ENCODE measurements around the gene ATP2B3. TPM values are rescaled to one million over a fixed set of nuclear protein-coding genes. Genes with fewer than 3 reads are reported as not detected.

Gene ATP2B3
- total RNA-seq, 1 donor from 2014 or later, result not detected

DNA sequence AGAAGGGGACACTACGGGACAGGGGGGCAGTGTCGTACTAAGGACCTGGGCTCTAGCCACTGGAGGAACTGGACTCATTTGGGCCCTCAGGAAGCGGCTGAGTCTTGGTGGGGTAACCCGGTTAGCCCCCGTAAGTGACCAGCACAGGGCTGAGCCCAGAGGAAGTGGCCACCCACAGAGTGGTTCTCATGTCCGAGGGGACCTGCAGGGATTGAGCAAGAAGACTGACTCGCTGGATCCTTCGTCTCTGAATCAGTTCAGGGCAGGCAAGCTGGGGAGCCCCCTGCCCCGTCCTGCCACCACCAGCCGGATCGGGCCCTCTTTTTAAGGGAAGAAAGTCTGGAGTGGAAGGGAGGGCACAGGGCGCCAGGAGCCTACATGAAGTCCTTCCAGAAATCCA, 23.4 kb upstream of the ATP2B3 start:
- Mint-ChIP-seq H3K4me1 (no peaks in the 10 kb centered on the region), H3K4me3 (no peak overlapping the region), H3K36me3 (ENCODE audit: low read depth) (no peaks in the 10 kb centered on the region), H3K27me3 (peaks cover 3% of the 10 kb centered on the region), H3K27ac (no peak overlapping the region), H3K9me3 (no peaks in the 10 kb centered on the region)
- intact Hi-C loops (cut with micrococcal nuclease), result no loop called here
- no peak for DNase-seq

DNA sequence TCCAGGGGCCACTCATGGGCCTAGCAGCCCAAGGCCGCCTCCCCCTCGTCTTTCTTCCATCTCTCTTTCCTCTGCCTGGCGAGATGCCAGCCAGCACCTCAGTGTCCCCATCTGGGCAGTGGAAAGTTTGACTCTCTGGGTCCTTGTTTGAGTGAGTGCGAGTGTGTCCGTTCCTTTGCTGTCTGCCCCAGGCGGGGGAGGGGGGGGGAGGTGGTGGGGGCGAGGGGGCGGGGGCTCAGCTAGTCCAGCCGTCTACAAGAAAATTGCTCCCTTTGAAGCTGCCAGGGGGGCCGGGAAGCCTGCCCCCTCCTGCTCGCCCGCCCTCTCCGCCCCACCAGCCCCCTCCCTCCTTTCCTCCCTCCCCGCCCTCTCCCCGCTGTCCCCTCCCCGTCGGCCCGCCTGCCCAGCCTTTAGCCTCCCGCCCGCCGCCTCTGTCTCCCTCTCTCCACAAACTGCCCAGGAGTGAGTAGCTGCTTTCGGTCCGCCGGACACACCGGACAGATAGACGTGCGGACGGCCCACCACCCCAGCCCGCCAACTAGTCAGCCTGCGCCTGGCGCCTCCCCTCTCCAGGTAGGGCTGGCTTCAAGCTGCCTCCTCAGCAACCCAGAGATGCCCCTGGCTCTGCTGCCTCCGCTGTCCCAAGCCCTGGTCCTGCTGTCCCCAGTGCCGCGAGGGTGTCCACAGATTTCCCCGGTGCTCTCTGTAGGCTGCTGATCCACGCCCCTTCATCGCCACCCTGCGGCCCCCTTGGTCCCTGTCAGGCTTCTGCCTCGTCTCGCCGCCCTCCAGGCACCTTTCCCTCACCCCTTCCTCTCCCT, 22.7 kb upstream of the ATP2B3 start, which contains the start of gene BGN:
Gene BGN, plus strand, starts transcription at position 440 of the 821 bp plus-strand sequence. CDS start 9,652 bp downstream, outside the sequence.
- H3K27me3 Mint-ChIP-seq, result peaks cover 3% of the 10 kb centered on the region
- no peaks in the 10 kb centered on the region for H3K36me3 Mint-ChIP-seq (ENCODE audit: low read depth)
- H3K4me3 Mint-ChIP-seq, result no peak within 1 kb of the TSS
- intact Hi-C loops (cut with micrococcal nuclease), result no loop called here
- DNase-seq, result no peak
- H3K4me1 Mint-ChIP-seq, result no peaks in the 10 kb centered on the region
- no peaks in the 10 kb centered on the region for H3K9me3 Mint-ChIP-seq
- H3K27ac Mint-ChIP-seq, result no peak within 1 kb of the TSS

DNA sequence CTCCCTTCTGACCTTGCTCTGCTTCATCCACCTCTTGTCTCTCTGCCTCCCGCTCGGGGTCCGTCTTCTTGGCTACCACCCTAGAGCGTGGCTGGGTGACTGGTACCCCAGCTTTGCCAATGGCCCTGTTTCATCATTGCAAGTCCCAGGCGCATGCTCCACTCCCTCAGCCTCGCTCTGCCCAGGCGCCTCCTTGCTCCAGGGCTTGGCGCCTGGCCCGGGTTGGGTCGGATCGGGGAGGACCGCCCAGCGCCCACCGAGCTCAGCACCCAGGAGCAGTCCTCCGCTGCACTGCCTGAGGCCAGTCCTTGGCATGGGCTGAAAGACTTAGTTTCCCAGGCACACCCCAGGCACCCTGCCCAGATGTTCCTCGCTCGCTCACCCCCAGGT, 22.1 kb upstream of the ATP2B3 start:
- DNase-seq, result no peak
- H3K4me1 Mint-ChIP-seq, result no peaks in the 10 kb centered on the region
- peaks cover 3% of the 10 kb centered on the region for H3K27me3 Mint-ChIP-seq
- H3K27ac Mint-ChIP-seq, result no peak overlapping the region
- intact Hi-C loops (cut with micrococcal nuclease), result no loop called here
- no peaks in the 10 kb centered on the region for H3K9me3 Mint-ChIP-seq
- no peaks in the 10 kb centered on the region for H3K36me3 Mint-ChIP-seq (ENCODE audit: low read depth)
- H3K4me3 Mint-ChIP-seq, result no peak overlapping the region

DNA sequence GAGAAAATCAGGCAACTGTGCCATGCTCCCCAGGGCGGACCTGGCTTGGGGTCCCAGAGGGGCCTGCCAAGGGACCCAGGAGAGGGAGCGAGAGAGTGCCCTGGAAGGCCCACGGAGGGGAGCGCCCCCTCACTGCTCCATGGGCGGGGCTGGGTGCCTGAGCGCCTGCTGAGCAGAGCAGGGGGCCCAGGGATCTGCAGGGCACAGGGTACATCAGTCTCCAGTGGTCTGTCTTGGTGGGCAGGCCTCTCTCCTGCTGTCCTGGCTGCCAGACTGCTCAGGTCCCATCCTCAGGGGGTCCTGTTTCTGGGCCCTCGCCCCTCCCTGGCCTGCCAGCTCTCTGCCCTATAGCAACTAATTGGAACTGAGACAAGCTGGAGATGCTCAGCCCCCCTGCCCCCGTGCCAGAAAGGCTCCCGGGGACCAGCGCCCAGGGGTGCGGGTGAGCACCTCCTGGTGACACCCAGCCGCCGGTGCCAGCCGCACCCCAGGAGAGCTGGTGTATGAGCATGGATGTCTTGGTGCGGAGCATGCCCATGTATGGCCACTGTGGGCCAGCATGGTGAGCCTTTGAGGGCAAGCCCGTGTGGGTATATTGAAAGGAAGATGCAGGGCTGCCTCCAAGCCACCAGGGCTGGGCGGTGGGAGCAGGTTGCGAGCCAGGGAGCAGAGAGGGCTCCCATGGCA, 21.4 kb upstream of the ATP2B3 start:
- H3K4me3 Mint-ChIP-seq, result no peak overlapping the region
- intact Hi-C loops (cut with micrococcal nuclease), result no loop called here
- H3K27ac Mint-ChIP-seq, result no peak overlapping the region
- no peaks in the 10 kb centered on the region for H3K4me1 Mint-ChIP-seq
- no peaks in the 10 kb centered on the region for H3K36me3 Mint-ChIP-seq (ENCODE audit: low read depth)
- H3K9me3 Mint-ChIP-seq, result no peaks in the 10 kb centered on the region
- H3K27me3 Mint-ChIP-seq, result peaks cover 3% of the 10 kb centered on the region
- no peak for DNase-seq

DNA sequence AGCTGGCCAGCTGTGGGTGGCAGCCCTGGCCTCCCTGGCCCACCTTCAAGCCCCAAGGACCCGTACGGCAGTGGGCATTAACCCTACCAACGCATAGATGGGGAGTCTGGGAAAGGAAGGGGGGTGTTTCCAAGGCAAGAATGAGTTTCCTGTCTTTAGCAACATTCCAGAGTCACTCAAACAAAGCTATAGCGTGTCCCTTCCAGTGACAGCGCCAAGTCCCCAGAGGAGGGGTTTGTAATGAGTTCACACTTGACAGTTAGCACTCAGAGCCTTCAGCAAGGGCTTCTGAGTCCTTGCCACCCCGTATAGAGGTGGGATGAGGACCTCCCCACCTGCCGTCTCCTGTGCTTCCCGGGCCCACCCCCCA, 20.9 kb upstream of the ATP2B3 start:
- H3K4me1 Mint-ChIP-seq, result no peaks in the 10 kb centered on the region
- H3K9me3 Mint-ChIP-seq, result no peaks in the 10 kb centered on the region
- H3K36me3 Mint-ChIP-seq (ENCODE audit: low read depth), result no peaks in the 10 kb centered on the region
- H3K4me3 Mint-ChIP-seq, result no peak overlapping the region
- intact Hi-C loops (cut with micrococcal nuclease), result no loop called here
- H3K27ac Mint-ChIP-seq, result no peak overlapping the region
- DNase-seq, result no peak
- peaks cover 3% of the 10 kb centered on the region for H3K27me3 Mint-ChIP-seq

DNA sequence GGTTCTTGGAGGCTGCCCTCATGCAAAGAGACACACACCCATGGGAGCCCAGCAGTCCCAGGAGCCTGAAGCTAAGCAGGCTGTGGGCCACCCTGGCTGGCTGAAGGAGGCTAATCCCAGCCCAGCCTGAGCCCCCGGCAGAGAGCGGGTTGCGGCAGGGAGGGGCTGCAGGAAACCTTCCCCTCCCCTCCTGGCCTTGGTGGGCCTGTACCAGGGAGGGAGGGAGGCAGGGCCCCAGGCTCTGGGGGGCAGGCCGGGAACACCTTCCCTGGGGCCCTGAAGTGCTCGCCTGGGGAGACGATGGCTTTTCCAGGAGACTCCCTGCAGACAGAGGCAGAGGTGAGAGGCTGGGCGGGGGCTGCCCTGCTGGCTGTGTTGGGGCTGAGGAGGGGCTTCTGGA, 19.0 kb upstream of the ATP2B3 start:
- Mint-ChIP-seq H3K27ac (no peak overlapping the region), H3K27me3 (peaks cover 3% of the 10 kb centered on the region), H3K4me3 (no peak overlapping the region), H3K9me3 (no peaks in the 10 kb centered on the region), H3K36me3 (ENCODE audit: low read depth) (no peaks in the 10 kb centered on the region), H3K4me1 (no peaks in the 10 kb centered on the region)
- no peak for DNase-seq
- intact Hi-C loops (cut with micrococcal nuclease), result no loop called here

DNA sequence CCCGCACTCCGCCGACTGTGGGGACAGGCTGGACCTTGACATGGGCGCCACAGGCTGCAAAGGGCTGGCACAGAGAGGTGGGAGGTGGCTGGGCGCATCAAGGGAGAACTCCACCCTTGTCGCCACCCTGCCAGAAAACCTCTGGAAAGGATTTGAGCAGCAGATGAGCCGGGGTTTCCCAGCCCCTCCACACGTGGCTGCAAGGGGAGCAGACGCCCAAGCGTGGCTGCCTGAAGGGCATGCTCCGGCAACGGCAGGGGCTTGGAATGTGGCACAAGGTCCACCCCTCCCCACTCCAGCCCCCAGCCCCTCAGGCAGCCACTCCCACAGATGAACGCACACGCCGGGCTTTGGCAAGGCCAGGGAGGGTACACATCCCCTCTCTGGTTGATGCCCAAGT, 18.1 kb upstream of the ATP2B3 start:
- Mint-ChIP-seq H3K4me3 (no peak overlapping the region), H3K36me3 (ENCODE audit: low read depth) (no peaks in the 10 kb centered on the region), H3K27me3 (peaks cover 2% of the 10 kb centered on the region), H3K27ac (no peak overlapping the region), H3K4me1 (no peaks in the 10 kb centered on the region), H3K9me3 (no peaks in the 10 kb centered on the region)
- intact Hi-C loops (cut with micrococcal nuclease), result no loop called here
- DNase-seq, result no peak

DNA sequence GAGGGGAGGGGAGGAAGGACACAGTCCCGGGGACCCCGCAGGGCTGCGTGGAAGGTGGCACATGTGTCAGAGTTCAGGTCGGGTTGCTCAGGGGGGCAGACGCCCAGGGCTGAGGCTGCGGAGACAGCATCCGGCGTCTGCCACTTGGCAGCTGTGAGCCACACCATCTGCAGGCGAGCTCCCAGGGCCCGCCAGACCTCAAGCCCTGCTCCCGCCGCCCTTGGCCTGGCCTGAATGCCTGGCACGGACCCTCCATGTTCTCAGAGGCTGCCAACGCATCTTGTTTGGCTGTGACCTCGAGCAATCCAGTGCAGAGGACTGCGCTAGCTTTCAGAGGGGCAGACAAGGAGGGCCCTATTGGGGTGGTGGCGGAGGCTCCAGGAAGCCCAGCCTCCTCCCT, 17.6 kb upstream of the ATP2B3 start:
- Mint-ChIP-seq H3K27me3 (peaks cover 2% of the 10 kb centered on the region), H3K27ac (no peak overlapping the region), H3K9me3 (no peaks in the 10 kb centered on the region), H3K4me3 (no peak overlapping the region), H3K36me3 (ENCODE audit: low read depth) (no peaks in the 10 kb centered on the region), H3K4me1 (no peaks in the 10 kb centered on the region)
- intact Hi-C loops (cut with micrococcal nuclease), result no loop called here
- DNase-seq, result no peak

DNA sequence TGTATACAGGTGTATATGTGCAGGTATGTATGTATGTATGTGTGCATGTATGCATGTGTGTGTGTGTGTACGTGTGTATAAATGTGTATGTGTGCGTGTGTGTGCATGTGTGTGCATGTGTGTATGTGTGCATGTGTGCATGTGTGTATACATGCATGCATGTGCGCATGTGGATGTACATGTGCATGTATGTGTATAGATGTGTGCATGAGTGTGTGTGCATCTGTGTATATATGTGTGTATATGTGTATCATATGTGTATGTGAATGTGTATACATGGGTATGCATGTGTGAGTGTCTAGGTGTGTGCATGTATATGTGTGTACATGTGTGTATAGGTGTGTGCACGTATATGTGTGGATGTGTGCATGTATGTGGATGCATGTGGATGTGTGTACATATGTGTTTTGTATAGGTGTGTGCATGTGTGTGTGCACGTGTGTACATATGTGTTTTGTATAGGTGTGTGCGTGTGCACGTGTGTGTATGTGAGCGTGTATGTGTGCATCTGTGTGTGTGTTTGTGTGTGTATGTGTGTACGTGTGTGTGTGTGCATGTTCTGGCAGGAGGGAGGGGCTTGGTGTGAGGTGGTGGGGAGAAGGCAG, 16.7 kb upstream of the ATP2B3 start:
- Mint-ChIP-seq H3K27ac (no peak overlapping the region), H3K4me3 (no peak overlapping the region)

DNA sequence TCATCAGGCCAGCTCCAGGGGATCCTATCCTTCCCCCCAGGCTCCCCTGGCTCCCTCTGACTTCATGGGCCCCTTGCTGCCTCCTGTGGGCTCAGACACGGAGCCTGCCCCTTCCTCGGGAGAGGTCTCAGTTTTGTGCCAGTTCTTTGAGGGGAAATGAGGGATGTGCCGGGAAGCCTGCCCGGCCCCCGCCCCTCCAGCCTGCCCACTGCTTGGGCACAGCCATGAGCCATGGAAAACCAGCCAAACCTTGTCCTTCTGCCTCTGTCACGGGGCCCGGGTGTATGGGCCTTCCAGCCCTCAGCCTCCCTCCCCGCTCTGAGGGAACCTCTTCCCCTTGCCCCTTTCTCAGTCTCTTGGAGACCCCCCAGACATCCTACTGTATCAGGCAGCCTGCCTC, 15.9 kb upstream of the ATP2B3 start:
- Mint-ChIP-seq H3K27ac (no peak overlapping the region), H3K36me3 (ENCODE audit: low read depth) (no peaks in the 10 kb centered on the region), H3K4me3 (no peak overlapping the region), H3K4me1 (no peaks in the 10 kb centered on the region), H3K27me3 (no peaks in the 10 kb centered on the region), H3K9me3 (no peaks in the 10 kb centered on the region)
- no peak for DNase-seq
- intact Hi-C loops (cut with micrococcal nuclease), result no loop called here

More for the DNA sequence above, 16.7 kb upstream of the ATP2B3 start:
- intact Hi-C loops (cut with micrococcal nuclease), result no loop called here
- no peak for DNase-seq
- Mint-ChIP-seq H3K4me1 (no peaks in the 10 kb centered on the region), H3K36me3 (ENCODE audit: low read depth) (no peaks in the 10 kb centered on the region), H3K9me3 (no peaks in the 10 kb centered on the region), H3K27me3 (no peaks in the 10 kb centered on the region)

DNA sequence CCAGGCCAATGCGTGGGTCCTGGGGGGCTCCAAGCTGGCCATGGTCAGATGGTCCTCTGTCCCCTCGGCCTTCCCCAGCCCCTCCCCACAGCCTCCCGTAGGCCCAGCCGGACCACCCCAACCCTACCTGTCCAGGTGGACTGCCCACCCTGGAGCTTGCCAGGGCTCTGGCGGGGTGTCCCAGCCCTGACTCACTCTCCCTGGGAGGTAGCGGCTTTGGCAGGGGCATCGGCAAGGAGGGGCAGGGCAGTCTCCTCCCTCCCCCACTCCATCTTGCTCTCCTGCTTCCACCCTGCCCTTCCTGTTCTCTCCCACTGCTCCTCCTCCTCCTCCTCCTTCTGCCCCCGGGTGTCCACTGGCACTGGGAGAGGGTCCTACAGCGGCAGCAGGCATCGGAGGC, 15.3 kb upstream of the ATP2B3 start:
- H3K4me3 Mint-ChIP-seq, result no peak overlapping the region
- intact Hi-C loops (cut with micrococcal nuclease), result no loop called here
- H3K27me3 Mint-ChIP-seq, result no peaks in the 10 kb centered on the region
- H3K27ac Mint-ChIP-seq, result no peak overlapping the region
- no peak for DNase-seq
- H3K4me1 Mint-ChIP-seq, result no peaks in the 10 kb centered on the region
- no peaks in the 10 kb centered on the region for H3K36me3 Mint-ChIP-seq (ENCODE audit: low read depth)
- no peaks in the 10 kb centered on the region for H3K9me3 Mint-ChIP-seq

DNA sequence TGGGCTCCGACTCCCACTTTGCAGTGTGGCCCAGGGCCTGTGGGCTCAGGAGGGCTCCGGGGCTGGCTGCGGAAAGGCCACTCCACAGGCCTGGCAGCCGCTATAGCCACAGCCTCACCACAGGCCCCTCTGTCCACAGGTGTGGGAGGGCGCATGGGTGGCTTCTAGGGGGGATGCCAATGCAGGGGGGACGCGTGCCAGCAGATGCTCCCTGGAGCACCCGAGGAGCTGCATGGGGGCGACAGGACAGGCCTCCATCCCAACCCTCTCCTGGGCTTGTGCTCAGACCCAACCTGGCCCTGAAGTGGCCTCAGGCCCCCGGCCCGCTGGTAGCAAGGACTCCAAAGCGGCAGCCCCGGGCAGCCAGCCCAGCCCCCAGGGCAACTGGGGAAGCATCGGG, 14.6 kb upstream of the ATP2B3 start:
- no peak for DNase-seq
- intact Hi-C loops (cut with micrococcal nuclease), result no loop called here
- Mint-ChIP-seq H3K27ac (no peak overlapping the region), H3K4me3 (no peak overlapping the region), H3K36me3 (ENCODE audit: low read depth) (no peaks in the 10 kb centered on the region), H3K9me3 (no peaks in the 10 kb centered on the region), H3K4me1 (no peaks in the 10 kb centered on the region), H3K27me3 (no peaks in the 10 kb centered on the region)

DNA sequence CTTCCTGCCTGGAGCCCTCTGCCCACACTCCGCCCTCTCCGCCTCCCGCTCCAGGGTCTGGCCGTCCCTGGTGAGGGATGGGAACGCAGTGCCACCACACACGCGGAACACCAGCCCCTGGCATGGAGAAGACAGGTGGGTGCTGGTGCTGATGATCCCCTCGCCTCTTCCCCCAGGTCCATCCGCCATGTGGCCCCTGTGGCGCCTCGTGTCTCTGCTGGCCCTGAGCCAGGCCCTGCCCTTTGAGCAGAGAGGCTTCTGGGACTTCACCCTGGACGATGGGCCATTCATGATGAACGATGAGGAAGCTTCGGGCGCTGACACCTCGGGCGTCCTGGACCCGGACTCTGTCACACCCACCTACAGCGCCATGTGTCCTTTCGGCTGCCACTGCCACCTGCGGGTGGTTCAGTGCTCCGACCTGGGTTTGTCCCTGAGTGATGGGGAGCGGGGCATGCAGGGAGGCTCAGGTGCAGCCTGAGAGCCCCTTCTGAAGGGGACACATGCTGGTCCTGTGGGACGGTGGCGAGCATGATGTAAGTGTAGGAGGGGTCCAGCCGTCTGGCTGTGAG, 12.9 kb upstream of the ATP2B3 start:
- intact Hi-C loops (cut with micrococcal nuclease), result no loop called here
- no peaks in the 10 kb centered on the region for H3K27me3 Mint-ChIP-seq

DNA sequence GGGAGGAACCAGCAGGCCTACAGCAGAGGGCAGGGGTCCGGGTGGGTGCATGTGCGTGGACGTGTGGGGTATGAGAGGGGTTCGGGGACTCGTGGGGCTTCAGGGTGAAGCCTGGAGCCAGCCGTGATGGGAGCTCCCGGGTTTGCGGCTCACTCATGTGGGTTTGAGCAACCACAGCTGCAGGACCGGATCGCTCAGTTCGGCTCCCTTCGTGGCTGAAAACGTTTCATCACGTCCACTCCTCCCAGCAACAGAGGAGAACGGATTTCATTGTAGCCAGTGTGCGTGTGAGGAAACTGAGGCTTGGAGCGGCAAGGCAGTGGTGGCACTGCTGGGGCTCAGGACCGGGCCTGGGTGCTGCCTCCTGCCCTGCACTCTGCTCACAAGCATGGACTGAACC, 12.1 kb upstream of the ATP2B3 start:
- H3K9me3 Mint-ChIP-seq, result no peaks in the 10 kb centered on the region
- intact Hi-C loops (cut with micrococcal nuclease), result no loop called here

More for the DNA sequence above, 12.9 kb upstream of the ATP2B3 start:
- no peaks in the 10 kb centered on the region for H3K36me3 Mint-ChIP-seq (ENCODE audit: low read depth)
- H3K4me3 Mint-ChIP-seq, result no peak overlapping the region
- no peak for DNase-seq
- no peak overlapping the region for H3K27ac Mint-ChIP-seq
- H3K4me1 Mint-ChIP-seq, result no peaks in the 10 kb centered on the region
- H3K9me3 Mint-ChIP-seq, result no peaks in the 10 kb centered on the region

More for the DNA sequence above, 12.1 kb upstream of the ATP2B3 start:
- H3K27me3 Mint-ChIP-seq, result no peaks in the 10 kb centered on the region
- no peak for DNase-seq
- H3K36me3 Mint-ChIP-seq (ENCODE audit: low read depth), result no peaks in the 10 kb centered on the region
- H3K4me1 Mint-ChIP-seq, result no peaks in the 10 kb centered on the region
- H3K27ac Mint-ChIP-seq, result no peak overlapping the region
- no peak overlapping the region for H3K4me3 Mint-ChIP-seq
